Prostate gland (tissue), 2 donors: Measurements from ENCODE around the gene AARSD1. TPM values are rescaled to one million over a fixed set of nuclear protein-coding genes. Genes with fewer than 3 reads are reported as not detected.
A peak's percentile ranks its signal among the peaks of the same experiment; 100 is the strongest.

ENCODE experiments used
- DNase-seq: peaks from one replicate; pipeline ENCODE4 v3.0.0-alpha.2; 2019; ENCODE audit warnings: low spot score
- H3K27ac ChIP-seq, 2 donors: fragments of 200-600 bp; sonication (generic); 2 replicates each; pipeline ENCODE4 v1.5.1; 2017 to 2019
- H3K27me3 ChIP-seq: fragments of 200-600 bp; sonication (generic); replicated peaks from 2 replicates; pipeline ENCODE4 v1.5.1; 2019; ENCODE audit not compliant: insufficient read depth
- H3K36me3 ChIP-seq, 2 donors: fragments of 200-600 bp; sonication (generic); 1 replicate in 1 of 2; 2 replicates in 1 of 2; pipeline versions ENCODE4 v1.5.1 to v1.8.1; 2017 to 2019
- H3K4me1 ChIP-seq: fragments of 200-600 bp; sonication (generic); replicated peaks from 2 replicates; pipeline ENCODE4 v1.5.1; 2019
- H3K4me3 ChIP-seq, 2 donors: fragments of 200-600 bp; sonication (generic); 2 replicates each; pipeline ENCODE4 v1.5.1; 2017 to 2019
- H3K9me3 ChIP-seq: fragments of 200-600 bp; sonication (generic); 2 replicates; pipeline ENCODE4 v1.5.1; 2017
- POLR2A ChIP-seq: fragments of 450-650 bp; IDR thresholded peaks from one replicate; pipeline ENCODE4 v1.6.1; 2016; ENCODE audit warnings: antibody characterized with exemption, mild to moderate bottlenecking
- POLR2AphosphoS5 ChIP-seq: sonication (generic); formaldehyde crosslinking; IDR thresholded peaks from one replicate; pipeline ENCODE4 v1.6.1; 2017; ENCODE audit warnings: antibody characterized with exemption
- WGBS: methylation state at CpG from one replicate; pipeline ENCODE4 v1.1.5; 2018; 5-methylcytosine and 5-hydroxymethylcytosine counted together
- intact Hi-C: fragments of 100-400 bp; cut with DNase I; formaldehyde crosslinking; loops from one replicate; pipeline ENCODE4 v1.14.2; 2022
- total RNA-seq, 2 donors: library from RNA; depleted of rRNA; stranded (reverse); fragments of >200 nt; gene quantifications; one replicate each; pipeline ENCODE4 v1.1.0, GENCODE V29; 2016
- TF ChIP-seq, protein P1 (sequence below), 4 experiments: fragments of 200-600 bp in 2 of 4; fragments of 450-650 bp in 2 of 4; sonication (generic) in 2 of 4; IDR thresholded peaks; 1 replicate in 3 of 4; 2 replicates in 1 of 4; pipeline ENCODE4 v1.5.1; 2016 to 2019; ENCODE audit warnings: antibody characterized with exemption in 4 of 4, mild to moderate bottlenecking in 2 of 4, moderate library complexity in 2 of 4

The AARSD1 gene, protein sequence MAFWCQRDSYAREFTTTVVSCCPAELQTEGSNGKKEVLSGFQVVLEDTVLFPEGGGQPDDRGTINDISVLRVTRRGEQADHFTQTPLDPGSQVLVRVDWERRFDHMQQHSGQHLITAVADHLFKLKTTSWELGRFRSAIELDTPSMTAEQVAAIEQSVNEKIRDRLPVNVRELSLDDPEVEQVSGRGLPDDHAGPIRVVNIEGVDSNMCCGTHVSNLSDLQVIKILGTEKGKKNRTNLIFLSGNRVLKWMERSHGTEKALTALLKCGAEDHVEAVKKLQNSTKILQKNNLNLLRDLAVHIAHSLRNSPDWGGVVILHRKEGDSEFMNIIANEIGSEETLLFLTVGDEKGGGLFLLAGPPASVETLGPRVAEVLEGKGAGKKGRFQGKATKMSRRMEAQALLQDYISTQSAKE
- 10 to 100 TPM; 34.2 to 48.4 TPM for total RNA-seq

DNA sequence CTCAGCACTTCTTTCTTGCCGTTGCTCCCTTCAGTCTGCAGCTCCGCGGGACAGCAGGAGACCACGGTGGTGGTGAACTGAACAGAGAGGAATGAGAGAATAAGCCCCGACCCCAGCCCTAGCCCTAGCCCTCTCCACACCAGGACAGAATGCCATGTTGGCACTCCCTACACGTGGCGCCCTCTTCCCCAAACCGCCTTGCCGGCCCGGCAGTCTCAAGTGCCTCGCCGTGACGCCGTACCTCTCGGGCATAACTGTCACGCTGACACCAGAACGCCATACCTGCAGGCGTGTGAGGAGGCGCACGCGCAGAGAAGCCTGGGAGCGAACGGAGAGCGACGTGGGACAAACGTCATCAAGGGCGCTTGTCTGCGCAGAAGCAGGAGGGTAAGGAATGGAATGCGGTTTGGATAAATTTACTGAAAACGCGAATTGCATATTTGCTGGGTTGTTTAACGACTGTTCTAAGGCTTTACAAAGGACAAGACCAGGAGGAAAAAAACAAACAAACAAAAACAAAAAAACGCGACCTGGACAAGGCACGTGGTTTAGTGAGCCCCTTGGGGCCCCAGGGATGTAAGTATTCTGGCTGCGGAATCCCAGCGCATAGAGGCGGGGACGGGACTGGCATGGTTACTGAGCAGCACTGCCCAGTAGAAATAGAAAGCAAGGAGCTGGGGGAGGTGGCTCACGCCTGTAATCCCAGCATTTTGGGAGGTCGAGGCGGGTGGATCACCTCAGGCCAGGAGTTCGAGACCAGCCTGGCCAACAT, at the start of gene AARSD1:
Gene AARSD1, minus strand, starts transcription at position 294 of the 772 bp plus-strand sequence. Its CDS starts 14 bp downstream, at position 280.
- Histone ChIP-seq H3K36me3 (peaks cover 3 to 6% of the 10 kb centered on the region in 2 donors), H3K9me3 (no peaks in the 10 kb centered on the region), H3K4me3 (peak within 1 kb of the TSS; percentile 57 to 61), H3K4me1 (no peaks in the 10 kb centered on the region), H3K27me3 (no peaks in the 10 kb centered on the region), H3K27ac (peak within 1 kb of the TSS; percentile 81 to 88)
- peak; percentile 88 for DNase-seq
- intact Hi-C loops: no loop called here
- TF ChIP-seq POLR2A (peak; percentile 48), POLR2AphosphoS5 (peak; percentile 100)
- TF ChIP-seq, protein P1, sequence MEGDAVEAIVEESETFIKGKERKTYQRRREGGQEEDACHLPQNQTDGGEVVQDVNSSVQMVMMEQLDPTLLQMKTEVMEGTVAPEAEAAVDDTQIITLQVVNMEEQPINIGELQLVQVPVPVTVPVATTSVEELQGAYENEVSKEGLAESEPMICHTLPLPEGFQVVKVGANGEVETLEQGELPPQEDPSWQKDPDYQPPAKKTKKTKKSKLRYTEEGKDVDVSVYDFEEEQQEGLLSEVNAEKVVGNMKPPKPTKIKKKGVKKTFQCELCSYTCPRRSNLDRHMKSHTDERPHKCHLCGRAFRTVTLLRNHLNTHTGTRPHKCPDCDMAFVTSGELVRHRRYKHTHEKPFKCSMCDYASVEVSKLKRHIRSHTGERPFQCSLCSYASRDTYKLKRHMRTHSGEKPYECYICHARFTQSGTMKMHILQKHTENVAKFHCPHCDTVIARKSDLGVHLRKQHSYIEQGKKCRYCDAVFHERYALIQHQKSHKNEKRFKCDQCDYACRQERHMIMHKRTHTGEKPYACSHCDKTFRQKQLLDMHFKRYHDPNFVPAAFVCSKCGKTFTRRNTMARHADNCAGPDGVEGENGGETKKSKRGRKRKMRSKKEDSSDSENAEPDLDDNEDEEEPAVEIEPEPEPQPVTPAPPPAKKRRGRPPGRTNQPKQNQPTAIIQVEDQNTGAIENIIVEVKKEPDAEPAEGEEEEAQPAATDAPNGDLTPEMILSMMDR (IDR thresholded peaks at IDR 0.05): peak in 1 of 4 experiments; percentile 28
- 2% methylated on average over 43 of the region's 43 CpGs for WGBS

DNA sequence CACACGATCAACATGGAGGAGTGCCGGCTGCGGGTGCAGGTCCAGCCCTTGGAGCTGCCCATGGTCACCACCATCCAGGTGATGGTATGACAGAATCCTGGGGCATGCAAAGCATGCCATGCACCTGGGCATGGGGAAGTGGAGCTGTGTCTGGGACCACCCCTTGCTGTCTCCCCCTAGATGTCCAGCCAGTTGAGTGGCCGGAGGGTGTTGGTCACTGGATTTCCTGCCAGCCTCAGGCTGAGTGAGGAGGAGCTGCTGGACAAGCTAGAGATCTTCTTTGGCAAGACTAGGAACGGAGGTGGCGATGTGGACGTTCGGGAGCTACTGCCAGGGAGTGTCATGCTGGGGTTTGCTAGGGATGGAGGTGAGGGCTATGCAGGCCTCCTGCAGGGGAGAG, 49.0 kb upstream of the AARSD1 start:
- H3K4me1 ChIP-seq: no peaks in the 10 kb centered on the region
- no peaks in the 10 kb centered on the region for H3K9me3 ChIP-seq
- 79% methylated on average over 6 of the region's 8 CpGs for WGBS
- DNase-seq: no peak
- no peak overlapping the region for H3K4me3 ChIP-seq
- intact Hi-C loops: no loop called here
- H3K27ac ChIP-seq: no peak overlapping the region
- TF ChIP-seq, protein P1 (IDR thresholded peaks at IDR 0.05): no peak
- TF ChIP-seq POLR2AphosphoS5: no peak
- no peak for TF ChIP-seq POLR2A
- H3K36me3 ChIP-seq: peaks cover 0 to 3% of the 10 kb centered on the region in 2 donors
- no peaks in the 10 kb centered on the region for H3K27me3 ChIP-seq

GRCh38 chr17:43011728-43012472, 47.6 kb upstream of the AARSD1 start:
- no peaks in the 10 kb centered on the region for H3K4me1 ChIP-seq
- no peaks in the 10 kb centered on the region for H3K27me3 ChIP-seq
- peak overlapping the region; percentile 8 to 27 for H3K27ac ChIP-seq
- peaks cover 0 to 3% of the 10 kb centered on the region in 2 donors for H3K36me3 ChIP-seq
- DNase-seq: no peak
- H3K4me3 ChIP-seq: no peak overlapping the region
- WGBS: 78% methylated on average over 15 of the region's 15 CpGs
- intact Hi-C loops: no loop called here
- H3K9me3 ChIP-seq: no peaks in the 10 kb centered on the region
- TF ChIP-seq, protein P1 (IDR thresholded peaks at IDR 0.05): no peak
- no peak for TF ChIP-seq POLR2AphosphoS5
- no peak for TF ChIP-seq POLR2A

GRCh38 chr17:43010667-43011308, 46.5 kb upstream of the AARSD1 start:
- 77% methylated on average over 5 of the region's 5 CpGs for WGBS
- TF ChIP-seq POLR2AphosphoS5 (no peak), POLR2A (no peak)
- TF ChIP-seq, protein P1 (IDR thresholded peaks at IDR 0.05): no peak
- H3K4me1 ChIP-seq: no peaks in the 10 kb centered on the region

More at GRCh38 chr17:43010667-43011308, 46.5 kb upstream of the AARSD1 start:
- intact Hi-C loops: no loop called here
- Histone ChIP-seq H3K27me3 (no peaks in the 10 kb centered on the region), H3K36me3 (peaks cover 0 to 3% of the 10 kb centered on the region in 2 donors), H3K27ac (peak overlapping the region in 1 of 2 donors; percentile 29), H3K4me3 (no peak overlapping the region), H3K9me3 (no peaks in the 10 kb centered on the region)
- DNase-seq: no peak
